ENCODE data around the gene F3.

Gene F3

GRCh38 chr1:94539496-94539895 is 2.1 kb downstream of the F3 start:
- TF ChIP-seq CTCF (IDR thresholded peaks at IDR 0.05; ENCODE audit: low read depth, low read length), result no peak
- H3K9me3 ChIP-seq, result no peaks in the 10 kb centered on the region
- no peaks in the 10 kb centered on the region; the same call in 1 of the 2 replicates for H3K4me1 ChIP-seq
- H3K4me3 ChIP-seq (ENCODE audit: low read depth, low read length), result no peak overlapping the region
- no peak for DNase-seq
- H3K27me3 ChIP-seq, result no peaks in the 10 kb centered on the region
- no peaks in the 10 kb centered on the region for H3K36me3 ChIP-seq

DNA sequence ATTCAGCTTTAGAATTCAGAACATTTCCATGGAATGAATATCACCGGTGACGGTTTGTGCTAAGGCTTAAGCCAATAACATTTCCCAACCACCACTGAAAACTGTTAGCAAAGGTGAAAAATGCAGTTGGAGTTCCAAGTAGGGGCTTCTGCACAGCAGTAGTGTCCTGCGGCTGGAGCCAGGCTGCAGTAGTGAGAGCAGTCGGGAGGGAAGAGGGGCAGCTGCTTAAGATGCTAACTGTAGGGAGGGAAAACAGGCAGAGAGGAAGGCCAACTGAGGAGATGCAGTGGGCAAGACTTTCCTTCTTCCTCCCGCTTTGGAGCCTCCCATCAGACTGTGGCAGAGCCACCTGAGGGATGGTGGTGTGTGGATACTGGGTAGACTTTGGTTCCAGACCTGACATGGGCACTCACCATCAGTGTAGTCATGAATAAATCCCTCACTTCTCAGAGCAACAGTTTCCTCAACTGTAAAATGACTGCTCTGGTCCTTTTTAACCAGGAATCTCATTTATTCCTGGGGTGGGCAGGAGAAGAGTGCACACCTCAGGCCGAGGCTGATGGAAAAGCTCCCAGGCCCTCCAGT is 3.2 kb downstream of the F3 start:
- no peaks in the 10 kb centered on the region for H3K9me3 ChIP-seq
- no peak for TF ChIP-seq CTCF (IDR thresholded peaks at IDR 0.05; ENCODE audit: low read depth, low read length)
- H3K4me3 ChIP-seq (ENCODE audit: low read depth, low read length), result no peak overlapping the region
- DNase-seq, result no peak
- no peaks in the 10 kb centered on the region for H3K27me3 ChIP-seq
- H3K36me3 ChIP-seq, result no peaks in the 10 kb centered on the region
- no peaks in the 10 kb centered on the region; the same call in 1 of the 2 replicates for H3K4me1 ChIP-seq

- H3K4me1 ChIP-seq, result no peaks in the 10 kb centered on the region; the same call in 1 of the 2 replicates
- H3K36me3 ChIP-seq, result no peaks in the 10 kb centered on the region
- no peak for DNase-seq
These were observed 4.3 kb downstream of the F3 start for GRCh38 chr1:94537254-94537653.

DNA sequence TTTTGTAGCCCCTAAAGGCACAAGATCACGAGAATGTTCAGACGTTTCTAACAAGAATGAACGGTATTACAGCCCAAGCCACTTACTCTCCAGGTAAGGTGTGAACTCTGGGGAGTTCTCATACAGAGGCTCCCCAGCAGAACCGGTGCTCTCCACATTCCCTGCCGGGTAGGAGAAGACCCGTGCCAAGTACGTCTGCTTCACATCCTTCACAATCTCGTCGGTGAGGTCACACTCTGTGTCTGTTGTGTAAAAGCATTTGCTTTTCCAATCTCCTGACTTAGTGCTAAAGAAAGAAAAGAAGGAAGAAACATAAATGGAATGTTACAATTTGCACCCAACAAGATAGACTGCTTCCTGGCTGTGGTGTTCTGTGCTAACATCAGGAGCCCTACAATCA is 5.7 kb downstream of the F3 start:
- no peaks in the 10 kb centered on the region for H3K36me3 ChIP-seq
- no peaks in the 10 kb centered on the region for H3K4me1 ChIP-seq
- no peak overlapping the region for H3K4me3 ChIP-seq (ENCODE audit: low read depth, low read length)
- H3K9me3 ChIP-seq, result no peaks in the 10 kb centered on the region
- H3K27me3 ChIP-seq, result no peaks in the 10 kb centered on the region
- no peak for DNase-seq
- TF ChIP-seq CTCF (IDR thresholded peaks at IDR 0.05; ENCODE audit: low read depth, low read length), result no peak

More at GRCh38 chr1:94537254-94537653, 4.3 kb downstream of the F3 start:
- TF ChIP-seq CTCF (IDR thresholded peaks at IDR 0.05; ENCODE audit: low read depth, low read length), result no peak
- H3K27me3 ChIP-seq, result no peaks in the 10 kb centered on the region
- no peak overlapping the region for H3K4me3 ChIP-seq (ENCODE audit: low read depth, low read length)
- H3K9me3 ChIP-seq, result no peaks in the 10 kb centered on the region

GRCh38 chr1:94535095-94535494 is 6.5 kb downstream of the F3 start:
- Histone ChIP-seq H3K4me1 (no peaks in the 10 kb centered on the region), H3K4me3 (ENCODE audit: low read depth, low read length) (no peak overlapping the region), H3K36me3 (no peaks in the 10 kb centered on the region), H3K9me3 (no peaks in the 10 kb centered on the region), H3K27me3 (no peaks in the 10 kb centered on the region)
- no peak for TF ChIP-seq CTCF (IDR thresholded peaks at IDR 0.05; ENCODE audit: low read depth, low read length)
- no peak for DNase-seq

DNA sequence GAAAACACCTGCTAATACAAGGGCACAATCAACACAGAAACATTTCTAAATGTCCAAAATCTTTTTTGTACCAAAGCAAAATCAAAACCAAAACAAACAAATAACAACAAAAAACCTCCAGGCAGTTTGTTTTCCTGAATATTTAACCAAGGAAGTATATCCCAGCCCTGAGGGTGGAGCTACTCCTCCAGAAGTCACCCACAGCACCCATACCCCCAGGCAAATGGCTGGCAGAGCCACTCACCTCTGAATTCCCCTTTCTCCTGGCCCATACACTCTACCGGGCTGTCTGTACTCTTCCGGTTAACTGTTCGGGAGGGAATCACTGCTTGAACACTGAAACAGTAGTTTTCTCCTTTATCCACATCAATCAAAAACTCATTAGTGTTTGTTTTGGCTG is 9.5 kb downstream of the F3 start:
- no peaks in the 10 kb centered on the region for H3K9me3 ChIP-seq
- no peak overlapping the region for H3K4me3 ChIP-seq (ENCODE audit: low read depth, low read length)
- no peaks in the 10 kb centered on the region for H3K4me1 ChIP-seq
- no peaks in the 10 kb centered on the region for H3K27me3 ChIP-seq
- DNase-seq, result peak; percentile 19
- no peak for TF ChIP-seq CTCF (IDR thresholded peaks at IDR 0.05; ENCODE audit: low read depth, low read length)
- H3K36me3 ChIP-seq, result no peaks in the 10 kb centered on the region

Data from BE2C (cell line).